Measurements from ENCODE around the gene ZBED4.

The ZBED4 gene

DNA sequence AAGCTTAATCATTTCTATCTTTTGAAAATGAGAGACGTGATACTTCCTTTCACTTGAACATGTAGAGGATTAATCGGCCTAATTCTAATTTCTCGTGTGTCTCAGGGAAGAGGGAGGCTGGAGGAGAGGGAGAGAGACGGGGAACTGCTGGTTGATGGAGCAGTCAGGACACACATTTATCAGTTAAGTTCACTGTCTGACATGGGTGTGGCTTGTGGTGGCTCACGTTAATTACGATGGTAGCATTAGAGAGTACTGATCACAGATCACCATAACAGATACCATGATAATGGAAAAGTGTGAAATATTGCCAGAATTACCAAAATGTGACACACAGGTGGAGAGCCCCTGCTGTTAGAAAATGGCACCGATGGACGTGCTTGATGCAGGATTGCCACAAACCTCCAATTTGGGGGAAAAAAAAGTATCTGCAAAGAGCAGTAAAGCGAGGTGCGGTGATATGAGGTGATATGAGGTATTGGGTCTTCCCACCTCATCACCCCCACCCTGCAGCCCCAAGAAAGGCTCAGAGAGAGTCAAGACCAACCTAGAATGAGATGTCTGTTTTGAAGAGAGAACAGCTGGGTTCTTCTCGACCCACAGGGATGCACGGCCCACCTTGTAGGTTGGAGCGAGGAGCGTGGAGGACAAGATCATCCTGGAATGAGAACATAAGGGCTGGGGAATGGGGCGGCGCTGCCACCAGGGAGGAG is 19.7 kb downstream of the ZBED4 start:
- ChIA-PET POLR2A (ENCODE audit: low non-redundant PET) (no interaction called here), CTCF (no interaction called here)
- H3K27ac ChIP-seq, result peak overlapping the region; percentile 10; the same call in 1 of the 2 replicates
- TF ChIP-seq, protein P1, sequence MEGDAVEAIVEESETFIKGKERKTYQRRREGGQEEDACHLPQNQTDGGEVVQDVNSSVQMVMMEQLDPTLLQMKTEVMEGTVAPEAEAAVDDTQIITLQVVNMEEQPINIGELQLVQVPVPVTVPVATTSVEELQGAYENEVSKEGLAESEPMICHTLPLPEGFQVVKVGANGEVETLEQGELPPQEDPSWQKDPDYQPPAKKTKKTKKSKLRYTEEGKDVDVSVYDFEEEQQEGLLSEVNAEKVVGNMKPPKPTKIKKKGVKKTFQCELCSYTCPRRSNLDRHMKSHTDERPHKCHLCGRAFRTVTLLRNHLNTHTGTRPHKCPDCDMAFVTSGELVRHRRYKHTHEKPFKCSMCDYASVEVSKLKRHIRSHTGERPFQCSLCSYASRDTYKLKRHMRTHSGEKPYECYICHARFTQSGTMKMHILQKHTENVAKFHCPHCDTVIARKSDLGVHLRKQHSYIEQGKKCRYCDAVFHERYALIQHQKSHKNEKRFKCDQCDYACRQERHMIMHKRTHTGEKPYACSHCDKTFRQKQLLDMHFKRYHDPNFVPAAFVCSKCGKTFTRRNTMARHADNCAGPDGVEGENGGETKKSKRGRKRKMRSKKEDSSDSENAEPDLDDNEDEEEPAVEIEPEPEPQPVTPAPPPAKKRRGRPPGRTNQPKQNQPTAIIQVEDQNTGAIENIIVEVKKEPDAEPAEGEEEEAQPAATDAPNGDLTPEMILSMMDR (conservative IDR thresholded peaks at IDR 0.05; ENCODE audit: low read depth), result no peak
- no peak for DNase-seq (ENCODE audit: low spot score)

DNA sequence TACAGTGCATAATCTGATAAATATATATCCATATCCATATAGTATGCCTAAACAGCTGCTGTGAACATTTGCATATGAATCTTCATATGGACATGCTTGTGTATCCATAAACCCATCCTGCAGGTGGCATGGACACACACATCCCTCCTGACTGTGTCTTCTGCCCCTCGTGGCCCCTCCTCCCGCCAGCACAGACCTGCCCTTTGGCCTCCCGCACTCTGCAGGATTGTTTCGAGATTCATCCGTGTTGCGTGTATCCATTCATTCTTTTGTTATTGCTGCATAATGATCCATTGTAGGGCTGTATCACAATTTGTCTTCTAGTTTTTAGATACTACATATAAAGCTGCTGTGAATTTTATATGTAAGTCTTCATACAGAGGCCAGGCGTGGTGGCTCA is 24.0 kb downstream of the ZBED4 start:
- TF ChIP-seq, protein P1 (conservative IDR thresholded peaks at IDR 0.05; ENCODE audit: low read depth), result no peak
- H3K27ac ChIP-seq, result no peak overlapping the region
- POLR2A ChIA-PET (ENCODE audit: low non-redundant PET), result interaction anchor here (0.6 kb wide), 1 partner anchor 12 kb away, joined by 4 read pairs; no protein-coding TSS in a partner anchor
- no peak for DNase-seq (ENCODE audit: low spot score)
- CTCF ChIA-PET, result no interaction called here

DNA sequence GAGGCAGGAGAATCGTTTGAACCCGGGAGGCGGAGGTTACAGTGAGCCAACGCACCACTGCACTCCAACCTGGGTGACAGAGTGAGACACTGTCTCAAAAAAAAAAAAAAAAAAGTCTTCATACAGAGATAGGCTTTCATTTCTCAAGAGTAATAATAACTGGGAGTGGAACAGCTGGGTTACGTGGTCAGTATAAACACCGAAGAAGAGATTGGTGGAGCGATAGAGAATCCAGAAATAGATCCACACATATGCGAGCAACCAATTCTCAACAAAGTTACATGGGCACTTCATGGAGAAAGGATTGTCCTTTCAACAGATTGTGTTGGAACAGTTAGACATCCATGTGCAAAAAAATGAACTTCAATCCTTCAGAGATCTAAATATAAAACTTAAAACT is 24.6 kb downstream of the ZBED4 start:
- no peak for DNase-seq (ENCODE audit: low spot score)
- POLR2A ChIA-PET (ENCODE audit: low non-redundant PET), result interaction anchor here (0.6 kb wide), 1 partner anchor 12 kb away, joined by 4 read pairs; no protein-coding TSS in a partner anchor
- no peak overlapping the region for H3K27ac ChIP-seq
- CTCF ChIA-PET, result no interaction called here
- TF ChIP-seq, protein P1 (conservative IDR thresholded peaks at IDR 0.05; ENCODE audit: low read depth), result no peak

DNA sequence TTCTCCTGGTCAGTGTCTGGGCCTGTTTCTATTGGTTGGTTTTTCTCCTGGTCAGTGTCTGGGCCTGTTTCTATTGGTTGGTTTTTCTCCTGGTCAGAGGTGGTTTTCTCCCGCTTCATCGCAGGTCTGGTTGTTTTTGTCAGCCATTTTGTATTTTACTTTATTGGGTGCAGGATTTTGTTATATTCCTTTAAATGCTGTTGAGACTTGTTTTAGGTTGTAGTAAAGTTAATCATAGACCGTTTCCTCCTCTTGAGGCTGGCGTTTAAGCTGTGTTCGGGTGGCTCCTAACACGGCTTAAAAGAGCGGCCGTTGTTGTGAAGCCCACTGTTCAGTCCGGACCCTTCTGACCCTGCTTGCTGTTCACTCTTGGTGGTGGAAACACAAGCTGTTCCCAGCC is 26.2 kb downstream of the ZBED4 start:
- TF ChIP-seq, protein P1 (conservative IDR thresholded peaks at IDR 0.05; ENCODE audit: low read depth), result no peak
- no peak for DNase-seq (ENCODE audit: low spot score)
- ChIA-PET POLR2A (ENCODE audit: low non-redundant PET) (no interaction called here), CTCF (no interaction called here)
- H3K27ac ChIP-seq, result peak overlapping the region; percentile 37

DNA sequence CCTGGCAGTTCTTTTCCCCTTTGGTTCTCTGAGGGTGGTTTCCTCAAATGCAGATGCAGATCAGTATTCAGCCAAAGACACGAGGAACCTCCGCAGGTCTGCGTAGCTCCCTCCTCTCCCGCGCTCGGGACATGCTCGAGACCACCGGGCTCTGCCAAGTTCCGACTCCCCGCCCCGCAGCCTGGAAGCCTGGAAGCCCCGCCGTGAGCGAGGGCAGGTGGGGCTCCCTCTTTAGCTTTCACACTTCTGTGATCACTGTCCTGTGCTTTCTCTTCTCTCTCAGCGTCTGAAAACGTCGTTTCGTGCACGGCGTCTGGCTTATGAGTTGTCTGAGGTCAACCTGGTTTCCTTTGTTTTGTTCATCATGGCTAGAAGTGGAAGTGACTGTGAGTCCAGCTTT is 26.6 kb downstream of the ZBED4 start:
- DNase-seq (ENCODE audit: low spot score), result no peak
- CTCF ChIA-PET, result no interaction called here
- peak overlapping the region; percentile 37 for H3K27ac ChIP-seq
- POLR2A ChIA-PET (ENCODE audit: low non-redundant PET), result no interaction called here
- TF ChIP-seq, protein P1 (conservative IDR thresholded peaks at IDR 0.05; ENCODE audit: low read depth), result no peak

DNA sequence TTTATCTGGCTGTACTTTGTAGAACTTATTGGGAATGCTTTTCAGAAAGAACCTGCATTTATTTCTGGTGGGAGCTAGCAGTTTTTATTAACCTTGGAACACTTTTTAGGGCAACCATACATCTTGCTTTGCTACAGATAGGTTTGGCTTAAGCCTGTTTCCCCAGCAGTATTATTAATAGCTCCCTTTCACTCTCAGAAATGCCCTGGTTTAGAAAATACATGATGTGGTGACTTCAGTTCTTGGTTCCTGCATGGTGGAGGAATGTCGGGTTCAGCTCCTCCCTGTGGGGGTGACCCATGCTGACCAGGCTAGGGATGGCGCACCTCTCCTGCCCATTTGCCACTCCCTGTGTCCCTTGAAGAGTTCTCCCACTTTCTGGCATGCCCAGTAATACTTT is 28.2 kb downstream of the ZBED4 start:
- ChIA-PET CTCF (no interaction called here), POLR2A (ENCODE audit: low non-redundant PET) (no interaction called here)
- TF ChIP-seq, protein P1 (conservative IDR thresholded peaks at IDR 0.05; ENCODE audit: low read depth), result no peak
- no peak for DNase-seq (ENCODE audit: low spot score)
- no peak overlapping the region for H3K27ac ChIP-seq

Data from RWPE1 (cell line).